Measurements from ENCODE around the gene ADORA2B. TPM values are rescaled to one million over a fixed set of nuclear protein-coding genes. Genes with fewer than 3 reads are reported as not detected.

ADORA2B gene
- total RNA-seq, 1 experiment from 2014 or later, result 21.7 TPM

GRCh38 chr17:15929941-15930340 is 15.0 kb upstream of the ADORA2B start:
- intact Hi-C loops (cut with micrococcal nuclease), result no loop called here
- POLR2A ChIA-PET, result no interaction called here
- Mint-ChIP-seq H3K27ac (ENCODE audit: low read depth, unreplicated experiment) (no peak overlapping the region), H3K4me3 (ENCODE audit: unreplicated experiment) (no peak overlapping the region), H3K4me1 (ENCODE audit: insufficient read depth, unreplicated experiment) (no peaks in the 10 kb centered on the region), H3K9me3 (ENCODE audit: unreplicated experiment) (no peaks in the 10 kb centered on the region), H3K36me3 (ENCODE audit: insufficient read depth, unreplicated experiment) (no peaks in the 10 kb centered on the region), H3K27me3 (ENCODE audit: insufficient read depth, unreplicated experiment) (no peaks in the 10 kb centered on the region)
- TF ChIP-seq, protein P1, sequence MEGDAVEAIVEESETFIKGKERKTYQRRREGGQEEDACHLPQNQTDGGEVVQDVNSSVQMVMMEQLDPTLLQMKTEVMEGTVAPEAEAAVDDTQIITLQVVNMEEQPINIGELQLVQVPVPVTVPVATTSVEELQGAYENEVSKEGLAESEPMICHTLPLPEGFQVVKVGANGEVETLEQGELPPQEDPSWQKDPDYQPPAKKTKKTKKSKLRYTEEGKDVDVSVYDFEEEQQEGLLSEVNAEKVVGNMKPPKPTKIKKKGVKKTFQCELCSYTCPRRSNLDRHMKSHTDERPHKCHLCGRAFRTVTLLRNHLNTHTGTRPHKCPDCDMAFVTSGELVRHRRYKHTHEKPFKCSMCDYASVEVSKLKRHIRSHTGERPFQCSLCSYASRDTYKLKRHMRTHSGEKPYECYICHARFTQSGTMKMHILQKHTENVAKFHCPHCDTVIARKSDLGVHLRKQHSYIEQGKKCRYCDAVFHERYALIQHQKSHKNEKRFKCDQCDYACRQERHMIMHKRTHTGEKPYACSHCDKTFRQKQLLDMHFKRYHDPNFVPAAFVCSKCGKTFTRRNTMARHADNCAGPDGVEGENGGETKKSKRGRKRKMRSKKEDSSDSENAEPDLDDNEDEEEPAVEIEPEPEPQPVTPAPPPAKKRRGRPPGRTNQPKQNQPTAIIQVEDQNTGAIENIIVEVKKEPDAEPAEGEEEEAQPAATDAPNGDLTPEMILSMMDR (IDR thresholded peaks at IDR 0.05; ENCODE audit: unreplicated experiment), result no peak
- no TSS peak for BruUV-seq (replicated peaks)
- no peak for DNase-seq (ENCODE audit: unreplicated experiment)
- CTCF ChIA-PET, result interaction anchor here (1.0 kb wide), 1 partner anchor 14 kb away, joined by 3 read pairs; no protein-coding TSS in a partner anchor

DNA sequence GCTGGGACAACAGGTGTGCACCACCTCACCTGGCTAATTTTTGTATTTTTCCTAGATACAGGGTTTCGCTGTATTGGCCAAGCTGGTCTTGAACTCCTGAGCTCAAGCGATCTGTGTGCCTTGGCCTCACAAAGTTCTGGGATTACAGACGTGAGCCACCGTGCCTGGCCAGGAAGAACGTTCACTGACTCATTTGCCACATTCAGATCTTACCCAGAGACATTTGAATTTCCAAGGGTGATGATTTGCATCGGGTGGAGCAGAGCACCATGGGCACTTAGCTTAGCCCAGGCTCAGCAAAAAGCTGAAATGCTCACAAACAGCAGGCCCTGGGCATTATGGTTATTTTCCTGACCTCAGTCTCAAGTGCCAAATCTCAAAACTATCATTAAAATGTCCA is 14.5 kb upstream of the ADORA2B start:
- H3K4me1 Mint-ChIP-seq (ENCODE audit: insufficient read depth, unreplicated experiment), result no peaks in the 10 kb centered on the region
- BruUV-seq (replicated peaks), result no TSS peak
- H3K36me3 Mint-ChIP-seq (ENCODE audit: insufficient read depth, unreplicated experiment), result no peaks in the 10 kb centered on the region
- no peaks in the 10 kb centered on the region for H3K9me3 Mint-ChIP-seq (ENCODE audit: unreplicated experiment)
- ChIA-PET CTCF (interaction anchor here (1.0 kb wide), 1 partner anchor 14 kb away, joined by 3 read pairs; no protein-coding TSS in a partner anchor), POLR2A (no interaction called here)
- intact Hi-C loops (cut with micrococcal nuclease), result no loop called here
- no peak overlapping the region for H3K4me3 Mint-ChIP-seq (ENCODE audit: unreplicated experiment)
- TF ChIP-seq, protein P1 (IDR thresholded peaks at IDR 0.05; ENCODE audit: unreplicated experiment), result no peak
- DNase-seq (ENCODE audit: unreplicated experiment), result no peak
- H3K27me3 Mint-ChIP-seq (ENCODE audit: insufficient read depth, unreplicated experiment), result no peaks in the 10 kb centered on the region
- no peak overlapping the region for H3K27ac Mint-ChIP-seq (ENCODE audit: low read depth, unreplicated experiment)

GRCh38 chr17:15931394-15931793 is 13.5 kb upstream of the ADORA2B start:
- intact Hi-C loops (cut with micrococcal nuclease), result no loop called here
- no peak for DNase-seq (ENCODE audit: unreplicated experiment)
- Mint-ChIP-seq H3K36me3 (ENCODE audit: insufficient read depth, unreplicated experiment) (no peaks in the 10 kb centered on the region), H3K27ac (ENCODE audit: low read depth, unreplicated experiment) (no peak overlapping the region), H3K27me3 (ENCODE audit: insufficient read depth, unreplicated experiment) (no peaks in the 10 kb centered on the region), H3K4me3 (ENCODE audit: unreplicated experiment) (no peak overlapping the region), H3K9me3 (ENCODE audit: unreplicated experiment) (no peaks in the 10 kb centered on the region), H3K4me1 (ENCODE audit: insufficient read depth, unreplicated experiment) (no peaks in the 10 kb centered on the region)
- ChIA-PET CTCF (no interaction called here), POLR2A (no interaction called here)
- BruUV-seq (replicated peaks), result no TSS peak
- TF ChIP-seq, protein P1 (IDR thresholded peaks at IDR 0.05; ENCODE audit: unreplicated experiment), result no peak

DNA sequence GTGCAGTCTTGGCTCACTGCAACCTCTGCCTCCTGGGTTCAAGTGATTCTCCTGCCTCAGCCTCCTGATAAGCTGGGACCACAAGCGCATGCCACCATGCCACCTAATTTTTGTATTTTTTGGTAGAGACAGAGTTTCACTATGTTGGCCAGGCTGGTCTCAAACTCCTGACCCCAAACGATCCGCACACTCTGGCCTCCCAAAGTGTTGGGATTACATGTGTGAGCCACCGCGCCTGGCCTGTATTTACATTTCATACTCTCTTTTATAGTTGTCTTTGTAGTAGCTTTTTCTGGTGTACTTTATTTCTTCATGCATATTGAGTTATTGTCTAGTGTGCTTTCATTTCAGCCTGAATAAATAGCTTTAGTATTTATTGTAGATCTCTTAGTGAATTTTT is 10.1 kb upstream of the ADORA2B start:
- H3K4me1 Mint-ChIP-seq (ENCODE audit: insufficient read depth, unreplicated experiment), result no peaks in the 10 kb centered on the region
- no peak for DNase-seq (ENCODE audit: unreplicated experiment)
- CTCF ChIA-PET, result interaction anchor here (1.4 kb wide), 1 partner anchor 9 kb away, joined by 5 read pairs; no protein-coding TSS in a partner anchor
- POLR2A ChIA-PET, result interaction anchor here (1.7 kb wide), 1 partner anchor 12 kb away, joined by 6 read pairs; no protein-coding TSS in a partner anchor
- no peaks in the 10 kb centered on the region for H3K36me3 Mint-ChIP-seq (ENCODE audit: insufficient read depth, unreplicated experiment)
- H3K9me3 Mint-ChIP-seq (ENCODE audit: unreplicated experiment), result no peaks in the 10 kb centered on the region
- intact Hi-C loops (cut with micrococcal nuclease), result no loop called here
- no peak overlapping the region for H3K4me3 Mint-ChIP-seq (ENCODE audit: unreplicated experiment)
- no peaks in the 10 kb centered on the region for H3K27me3 Mint-ChIP-seq (ENCODE audit: insufficient read depth, unreplicated experiment)
- no peak overlapping the region for H3K27ac Mint-ChIP-seq (ENCODE audit: low read depth, unreplicated experiment)
- TF ChIP-seq, protein P1 (IDR thresholded peaks at IDR 0.05; ENCODE audit: unreplicated experiment), result no peak
- BruUV-seq (replicated peaks), result no TSS peak

All from MCF 10A (cell line).